HFF-Myc (cell line): ENCODE measurements around the gene CCDC38.

Experiments
- DNase-seq: peaks from one replicate; pipeline ENCODE4 v3.0.0-alpha.2; 2011; ENCODE audit warnings: low read depth; ENCODE audit errors: extremely low read depth
- H3K4me3 ChIP-seq: replicated peaks from 2 replicates; pipeline ENCODE4 v1.5.1; 2011; ENCODE audit warnings: low read depth, mild to moderate bottlenecking, control low read depth, low read length
- CTCF ChIP-seq: IDR thresholded peaks from 2 replicates; pipeline ENCODE4 v1.5.1; 2012; ENCODE audit warnings: mild to moderate bottlenecking, low read depth, low read length, control low read depth; ENCODE audit errors: missing control alignments

The CCDC38 gene

GRCh38 chr12:95982602-95983001, 40.2 kb upstream of the CCDC38 start:
- no peak overlapping the region for H3K4me3 ChIP-seq
- TF ChIP-seq CTCF = no peak
- DNase-seq = no peak

- H3K4me3 ChIP-seq = no peak overlapping the region
- TF ChIP-seq CTCF = no peak
- no peak for DNase-seq
Observed at GRCh38 chr12:95980437-95980836, 38.0 kb upstream of the CCDC38 start.

- no peak overlapping the region for H3K4me3 ChIP-seq
- DNase-seq = no peak
- TF ChIP-seq CTCF = no peak
Observed at GRCh38 chr12:95978774-95979173, 36.4 kb upstream of the CCDC38 start.

DNA sequence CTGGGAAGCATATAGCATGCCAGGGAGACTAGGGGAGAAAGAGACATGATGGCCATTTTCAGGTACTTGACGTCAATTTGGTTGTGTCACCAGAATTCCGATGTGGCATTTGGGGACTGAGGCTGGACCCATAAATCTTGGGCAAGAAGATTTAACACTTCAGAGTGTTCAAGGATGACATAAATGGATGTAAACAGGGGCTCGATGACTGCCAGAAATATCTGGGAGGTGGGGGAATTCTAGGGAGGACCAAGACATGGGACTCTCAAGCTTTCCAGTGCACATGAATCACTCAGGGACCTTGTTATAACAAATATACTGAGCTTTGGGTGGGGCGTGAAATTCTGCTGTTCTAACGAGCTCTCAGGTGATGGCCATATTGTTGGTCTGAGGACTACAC, 35.9 kb upstream of the CCDC38 start:
- no peak for DNase-seq
- no peak for TF ChIP-seq CTCF
- H3K4me3 ChIP-seq = no peak overlapping the region

DNA sequence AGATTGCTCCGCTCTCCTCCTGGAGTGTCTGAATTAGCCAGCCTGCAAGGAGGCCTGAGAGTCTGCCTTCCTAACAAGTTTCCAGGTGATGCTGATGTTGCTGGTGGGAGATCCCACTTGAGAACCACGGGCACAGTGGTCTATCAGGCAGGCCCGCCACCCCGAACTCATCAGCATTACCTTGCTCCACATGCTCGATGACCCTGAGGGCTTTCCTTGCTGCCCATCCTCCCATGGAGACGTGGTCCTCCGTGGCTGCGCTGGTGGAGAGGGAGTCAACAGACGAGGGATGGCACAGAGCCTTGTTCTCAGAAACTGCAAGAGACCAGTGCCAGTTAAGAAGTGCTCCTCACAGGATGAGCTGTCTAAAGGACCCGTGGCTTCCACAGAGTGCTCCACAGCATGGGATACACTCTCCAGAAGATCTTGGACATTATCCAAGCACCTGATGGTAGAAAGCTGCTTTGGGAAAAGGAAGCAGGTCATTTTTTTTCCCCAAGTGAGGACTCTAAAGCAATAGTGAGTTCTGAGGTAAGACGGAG, 35.4 kb upstream of the CCDC38 start:
- DNase-seq = no peak
- no peak for TF ChIP-seq CTCF
- no peak overlapping the region for H3K4me3 ChIP-seq

DNA sequence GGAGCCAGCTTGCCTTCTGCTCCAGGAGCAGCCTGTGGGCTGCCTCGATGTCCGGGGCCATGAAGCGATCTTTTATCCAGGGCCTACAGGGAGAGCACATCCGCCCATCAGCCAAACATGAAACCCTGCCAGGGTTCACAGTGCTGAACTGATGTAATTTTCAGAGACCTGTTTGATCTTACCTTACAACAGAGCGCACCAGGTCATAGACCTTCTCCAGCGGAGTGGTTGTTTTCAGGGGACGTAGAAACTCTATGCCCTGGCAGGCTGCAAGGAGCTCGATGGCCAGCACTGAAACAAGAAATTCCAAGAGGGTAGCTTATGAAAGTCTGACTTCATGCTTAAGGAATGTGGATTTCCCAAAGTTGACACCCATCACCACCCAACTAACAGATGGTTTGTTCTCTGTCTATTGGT, 34.0 kb upstream of the CCDC38 start:
- no peak overlapping the region for H3K4me3 ChIP-seq
- DNase-seq = no peak
- no peak for TF ChIP-seq CTCF

- TF ChIP-seq CTCF = no peak
- no peak overlapping the region for H3K4me3 ChIP-seq
- DNase-seq = no peak
Observed at GRCh38 chr12:95975491-95975890, 33.1 kb upstream of the CCDC38 start.
